ENCODE data around the gene SLC26A2. TPM values are rescaled to one million over a fixed set of nuclear protein-coding genes. Genes with fewer than 3 reads are reported as not detected.

Gene SLC26A2
- total and polyA plus RNA-seq, 2 donors from 2014 or later: 2.2 to 18.4 TPM

- Histone ChIP-seq H3K36me3 (ENCODE audit: control insufficient read depth in 2 of 3, insufficient read depth in 3 of 3, low read length in 3 of 3) (no peaks in the 10 kb centered on the region), H3K9ac (ENCODE audit: low read length in 3 of 3) (no peak overlapping the region), H3K9me3 (ENCODE audit: control insufficient read depth in 2 of 3, insufficient read depth in 1 of 3, low read length in 3 of 3) (no peaks in the 10 kb centered on the region), H3K27me3 (ENCODE audit: control insufficient read depth, insufficient read depth, low read length) (no peaks in the 10 kb centered on the region), H3K4me1 (ENCODE audit: control insufficient read depth in 2 of 3, insufficient read depth in 2 of 3, low read depth in 1 of 3, low read length in 3 of 3) (peaks cover 0 to 11% (median 3%) of the 10 kb centered on the region in 3 donors), H3K27ac (ENCODE audit: low read depth in 2 of 2, low read length in 2 of 2) (no peak overlapping the region), H3K4me3 (ENCODE audit: low read length in 3 of 3) (peak overlapping the region in 1 of 3 donors; percentile 30)
- DNase-seq (peak in 2 of 5 donors; percentile 36 to 63), FAIRE-seq (no peak)
- intact Hi-C loops (cut with DNase I): no loop called here
- peak; percentile 35 for TF ChIP-seq CTCF (IDR thresholded peaks at IDR 0.05; ENCODE audit: borderline replicate concordance, extremely low read depth, insufficient read depth)
Observed at GRCh38 chr5:149961957-149962409, 1.4 kb downstream of the SLC26A2 start.

DNA sequence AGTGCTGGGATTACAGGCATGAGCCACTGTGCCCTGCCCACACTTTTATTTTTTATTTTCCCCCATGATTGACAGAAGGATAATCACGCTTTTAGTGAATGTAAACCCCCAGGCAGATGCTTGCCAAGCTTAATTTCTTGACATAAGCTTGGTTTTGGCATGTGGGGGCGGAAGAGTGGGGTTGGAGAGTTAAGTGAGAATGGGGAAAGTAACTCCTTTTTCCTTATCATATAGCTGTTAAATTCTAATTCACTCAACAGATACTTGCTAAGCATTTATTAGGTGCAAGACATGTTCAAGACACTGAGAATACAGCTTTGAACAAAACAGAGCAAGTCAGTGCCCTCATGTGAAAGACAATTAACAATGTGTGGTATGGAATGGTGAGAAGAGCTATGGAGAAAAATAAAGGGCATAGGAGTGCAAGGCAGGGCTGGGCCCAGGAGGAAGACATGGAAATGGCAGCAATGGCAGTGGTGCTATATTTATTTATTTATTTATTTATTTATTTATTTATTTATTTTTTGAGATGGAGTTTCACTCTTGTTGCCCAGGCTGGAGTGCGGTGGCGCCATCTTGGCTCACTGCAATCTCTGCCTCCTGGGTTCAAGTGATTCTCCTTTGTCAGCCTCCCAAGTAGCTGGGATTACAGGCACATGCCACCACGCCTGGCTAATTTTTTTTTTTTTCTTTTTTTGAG is 2.2 kb downstream of the SLC26A2 start:
- H3K4me3 ChIP-seq (ENCODE audit: low read length in 3 of 3): no peak overlapping the region
- no peak for TF ChIP-seq CTCF (IDR thresholded peaks at IDR 0.05; ENCODE audit: borderline replicate concordance, extremely low read depth, insufficient read depth)
- H3K9ac ChIP-seq (ENCODE audit: low read length in 3 of 3): no peak overlapping the region
- no peaks in the 10 kb centered on the region for H3K36me3 ChIP-seq (ENCODE audit: control insufficient read depth in 2 of 3, insufficient read depth in 3 of 3, low read length in 3 of 3)
- H3K27ac ChIP-seq (ENCODE audit: low read depth in 2 of 2, low read length in 2 of 2): no peak overlapping the region
- H3K27me3 ChIP-seq (ENCODE audit: control insufficient read depth, insufficient read depth, low read length): no peaks in the 10 kb centered on the region
- no peak for FAIRE-seq
- peaks cover 0 to 11% (median 3%) of the 10 kb centered on the region in 3 donors for H3K4me1 ChIP-seq (ENCODE audit: control insufficient read depth in 2 of 3, insufficient read depth in 2 of 3, low read depth in 1 of 3, low read length in 3 of 3)
- DNase-seq: no peak
- intact Hi-C loops (cut with DNase I): no loop called here
- H3K9me3 ChIP-seq (ENCODE audit: control insufficient read depth in 2 of 3, insufficient read depth in 1 of 3, low read length in 3 of 3): no peaks in the 10 kb centered on the region

DNA sequence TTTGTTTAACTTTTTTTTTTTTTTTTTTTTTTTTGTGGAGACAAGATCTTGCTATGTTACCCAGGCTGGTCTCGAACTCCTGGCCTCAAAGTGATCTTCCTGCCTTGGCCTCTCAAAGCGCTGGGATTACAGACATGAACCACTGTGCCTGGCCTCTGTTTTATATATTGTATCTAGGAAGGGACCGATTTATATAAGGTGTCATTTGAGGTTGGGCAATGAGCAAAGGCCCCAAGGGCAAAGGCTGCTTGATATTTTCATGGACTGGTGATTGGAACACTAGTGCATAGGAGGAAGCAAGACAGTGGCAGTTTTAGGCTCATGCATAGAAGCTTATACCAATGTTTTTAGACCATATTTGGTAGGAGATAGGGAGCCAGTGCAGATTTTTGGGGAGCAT is 3.2 kb downstream of the SLC26A2 start:
- intact Hi-C loops (cut with DNase I): no loop called here
- FAIRE-seq (no peak), DNase-seq (no peak)
- H3K4me1 ChIP-seq (ENCODE audit: control insufficient read depth in 2 of 3, insufficient read depth in 2 of 3, low read depth in 1 of 3, low read length in 3 of 3): peaks cover 0 to 11% (median 3%) of the 10 kb centered on the region in 3 donors
- no peak overlapping the region for H3K9ac ChIP-seq (ENCODE audit: low read length in 3 of 3)
- H3K27me3 ChIP-seq (ENCODE audit: control insufficient read depth, insufficient read depth, low read length): no peaks in the 10 kb centered on the region
- H3K4me3 ChIP-seq (ENCODE audit: low read length in 3 of 3): no peak overlapping the region
- no peaks in the 10 kb centered on the region for H3K36me3 ChIP-seq (ENCODE audit: control insufficient read depth in 2 of 3, insufficient read depth in 3 of 3, low read length in 3 of 3)
- no peak overlapping the region for H3K27ac ChIP-seq (ENCODE audit: low read depth in 2 of 2, low read length in 2 of 2)
- TF ChIP-seq CTCF (IDR thresholded peaks at IDR 0.05; ENCODE audit: borderline replicate concordance, extremely low read depth, insufficient read depth): no peak
- H3K9me3 ChIP-seq (ENCODE audit: control insufficient read depth in 2 of 3, insufficient read depth in 1 of 3, low read length in 3 of 3): no peaks in the 10 kb centered on the region
